Activated CD8-positive, alpha-beta memory T cell treated with anti-CD3 and anti-CD28 coated beads for 48 hours (primary cell): Measurements from ENCODE around the gene HIPK3.
"Not testable (repeated sequence)": the region's sequence is repeated elsewhere in the genome, so short reads cannot be mapped to it uniquely, and the experiment has no call there.

Experiments used
- DNase-seq, 3 experiments: peaks; one replicate each; pipeline ENCODE4 v3.0.0-alpha.2; 2020; ENCODE audit warnings: low read depth in 2 of 3, low spot score in 2 of 3

Gene HIPK3

DNA sequence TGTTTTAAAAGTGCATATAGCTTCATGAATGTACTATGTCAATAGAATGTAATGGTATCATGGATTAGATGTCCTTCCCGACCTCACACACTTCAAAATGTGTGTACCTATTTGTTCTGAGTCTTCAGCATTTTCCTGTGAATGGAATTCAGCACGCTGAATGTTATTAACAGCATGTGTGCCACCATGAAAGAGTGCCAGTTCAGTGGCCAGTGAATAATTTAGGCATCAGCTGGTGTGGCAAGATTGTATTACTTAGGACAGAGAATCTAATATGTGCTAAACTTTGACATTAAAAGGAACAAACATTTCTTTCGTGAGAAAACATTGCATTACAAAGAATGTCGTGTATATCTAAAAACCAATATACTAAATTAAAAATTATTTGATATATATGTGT lies 46.4 kb downstream of the HIPK3 start:
- DNase-seq, result no peak

GRCh38 chr11:33306821-33307220 lies 49.6 kb downstream of the HIPK3 start:
- not testable (repeated sequence) for DNase-seq

DNA sequence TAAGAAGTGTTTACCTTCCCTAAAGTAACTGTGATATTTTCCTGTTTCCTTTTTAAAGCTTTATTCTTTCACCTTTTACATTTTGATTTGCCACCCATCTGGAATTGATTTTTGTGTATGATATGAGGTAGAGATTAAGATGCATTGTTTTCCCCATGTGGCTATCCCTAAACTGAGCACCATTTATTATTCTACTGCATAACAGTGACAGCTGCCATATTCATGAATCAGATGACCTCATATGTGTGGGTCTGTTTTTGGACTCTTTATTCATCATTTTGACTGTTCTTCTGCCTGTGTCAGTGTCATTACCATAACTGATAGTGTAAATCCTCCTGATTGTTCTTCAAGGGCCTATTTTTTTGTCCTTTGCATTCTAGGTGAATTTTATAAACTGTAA lies 50.8 kb downstream of the HIPK3 start:
- no peak for DNase-seq

GRCh38 chr11:33309118-33309517 lies 51.9 kb downstream of the HIPK3 start:
- DNase-seq, result no peak

DNA sequence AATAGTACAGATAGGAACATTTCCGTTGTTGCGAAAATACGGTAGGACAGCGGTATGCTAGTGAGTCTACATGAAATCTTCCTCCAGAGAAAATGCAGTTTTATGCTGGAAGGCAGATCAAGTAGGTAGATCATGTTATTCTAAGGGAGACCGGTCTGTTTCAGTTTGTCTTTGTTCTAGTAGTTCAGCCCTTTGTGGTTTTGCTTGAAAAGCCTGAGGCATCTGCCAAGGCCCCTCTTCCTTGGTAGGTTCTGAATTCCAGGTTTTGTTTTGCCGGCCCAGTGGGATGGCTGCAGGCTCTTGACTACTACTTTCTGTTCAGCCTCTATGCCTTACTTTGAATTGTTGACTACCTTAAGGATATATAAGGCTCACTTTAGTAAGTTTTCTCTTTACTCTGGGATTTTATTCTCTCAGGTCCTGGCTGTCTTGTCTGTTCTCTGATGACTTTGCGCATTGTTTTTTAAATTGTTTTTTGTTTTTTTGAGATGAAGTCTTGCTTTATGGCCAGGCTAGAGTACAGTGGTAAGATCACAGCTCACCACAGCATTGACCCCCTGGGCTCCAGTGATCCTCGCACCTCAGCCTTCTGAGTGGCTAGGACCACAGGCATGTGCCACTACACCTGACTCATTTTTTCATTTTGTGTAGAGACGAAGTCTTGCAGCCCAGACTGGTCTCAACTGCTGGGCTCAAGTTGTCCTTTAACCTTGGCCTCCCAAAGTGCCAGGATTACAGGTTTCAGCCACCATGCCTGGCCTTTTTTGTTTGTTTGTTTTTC lies 53.7 kb downstream of the HIPK3 start:
- DNase-seq, result no peak

- no peak for DNase-seq
Measured at GRCh38 chr11:33311680-33312079, 54.5 kb downstream of the HIPK3 start.

DNA sequence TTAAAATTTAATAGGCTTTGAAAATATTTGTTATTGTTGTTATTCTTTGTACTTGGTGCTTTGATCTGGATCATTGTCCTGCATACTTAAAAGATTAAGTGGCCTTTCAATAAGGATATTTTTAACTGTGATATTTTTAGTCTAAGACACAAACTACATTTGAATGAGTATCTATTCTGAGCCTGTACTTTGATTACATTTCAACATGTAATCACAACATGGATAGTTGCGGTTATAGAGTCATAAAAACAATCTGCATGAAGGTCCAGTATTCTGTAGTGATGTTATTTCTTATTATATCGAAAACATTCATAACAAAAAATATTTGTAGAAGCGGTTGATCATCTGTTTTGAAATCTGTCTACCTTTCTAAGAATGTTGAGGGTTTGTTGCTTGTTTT lies 58.6 kb downstream of the HIPK3 start:
- no peak for DNase-seq

GRCh38 chr11:33317662-33318061 lies 60.5 kb downstream of the HIPK3 start:
- DNase-seq, result no peak

DNA sequence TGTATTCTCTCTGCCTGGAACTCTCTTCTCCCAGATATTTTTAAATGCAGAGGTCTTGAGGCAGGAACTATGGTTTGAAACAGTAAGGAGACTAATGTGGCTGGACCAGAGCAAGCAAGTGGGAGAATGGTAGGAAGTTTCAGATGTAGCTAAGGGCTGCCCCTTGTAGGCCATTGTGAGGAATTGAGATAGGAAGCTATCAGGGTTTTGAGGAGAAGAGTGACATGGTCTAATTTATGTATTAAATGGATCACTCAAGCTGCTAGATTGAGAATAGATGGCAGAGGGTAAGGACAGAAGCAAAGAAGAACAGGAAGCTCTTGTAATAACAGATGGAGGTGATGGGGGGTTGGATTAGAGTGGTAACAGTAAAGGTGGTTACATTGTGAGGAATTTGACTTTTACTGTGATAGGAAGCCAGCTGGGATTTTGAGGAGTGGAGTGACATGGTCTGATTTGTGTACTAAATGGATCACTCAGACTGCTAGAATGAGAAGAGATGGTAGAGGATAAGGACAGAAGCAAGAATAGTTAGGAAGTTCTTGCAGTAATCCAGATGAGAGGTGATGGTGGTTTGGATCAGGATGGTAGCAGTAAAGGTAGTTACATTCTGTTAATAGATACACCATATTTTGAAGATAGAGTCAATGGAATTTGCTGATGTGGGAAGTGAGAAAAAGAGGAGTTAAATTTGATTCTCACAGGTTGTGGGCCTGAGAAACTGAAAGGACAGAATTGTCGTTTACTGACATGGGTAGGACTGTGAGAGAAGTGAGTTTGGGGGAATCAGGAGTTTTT lies 63.0 kb downstream of the HIPK3 start:
- no peak for DNase-seq

- DNase-seq, result no peak
Measured at GRCh38 chr11:33320814-33321330, 63.7 kb downstream of the HIPK3 start.

GRCh38 chr11:33321422-33321821 lies 64.2 kb downstream of the HIPK3 start:
- no peak for DNase-seq

GRCh38 chr11:33323421-33323820 lies 66.2 kb downstream of the HIPK3 start:
- no peak for DNase-seq

DNA sequence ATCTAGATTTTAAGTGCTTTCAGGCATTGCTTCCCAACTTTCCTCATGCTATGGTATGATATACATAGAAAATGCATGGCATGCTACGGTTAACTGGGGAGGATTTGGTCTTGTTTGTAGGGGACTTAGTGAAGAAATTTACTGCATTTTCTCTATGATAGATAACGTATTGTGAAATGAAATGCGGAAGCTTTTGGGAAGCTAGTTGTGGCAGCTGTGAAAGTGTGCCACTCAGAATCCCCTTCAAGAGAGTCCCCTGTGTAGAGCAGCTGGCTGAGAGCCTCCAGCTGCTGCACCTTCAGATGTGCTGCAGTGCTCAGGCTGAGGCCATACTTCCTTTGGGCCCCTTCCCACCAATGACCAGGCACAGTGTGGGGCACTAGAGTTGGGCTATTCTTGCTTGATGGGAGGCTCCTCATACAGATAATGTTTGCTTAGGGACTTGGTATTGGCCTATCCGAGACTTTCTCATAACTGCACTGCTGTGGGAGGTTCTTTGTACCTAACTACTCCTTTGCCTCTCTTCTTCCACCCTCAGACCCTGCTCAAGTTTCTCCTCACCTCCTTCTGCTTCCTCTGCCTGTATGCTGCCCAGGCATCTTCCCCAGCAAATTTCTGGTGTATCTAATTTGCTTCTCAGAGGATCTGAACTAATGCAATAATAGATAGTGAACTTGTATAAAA lies 67.3 kb downstream of the HIPK3 start:
- DNase-seq, result no peak

- no peak for DNase-seq
Measured at GRCh38 chr11:33325451-33325850, 68.3 kb downstream of the HIPK3 start.

GRCh38 chr11:33329705-33330329 lies 72.6 kb downstream of the HIPK3 start:
- no peak for DNase-seq

DNA sequence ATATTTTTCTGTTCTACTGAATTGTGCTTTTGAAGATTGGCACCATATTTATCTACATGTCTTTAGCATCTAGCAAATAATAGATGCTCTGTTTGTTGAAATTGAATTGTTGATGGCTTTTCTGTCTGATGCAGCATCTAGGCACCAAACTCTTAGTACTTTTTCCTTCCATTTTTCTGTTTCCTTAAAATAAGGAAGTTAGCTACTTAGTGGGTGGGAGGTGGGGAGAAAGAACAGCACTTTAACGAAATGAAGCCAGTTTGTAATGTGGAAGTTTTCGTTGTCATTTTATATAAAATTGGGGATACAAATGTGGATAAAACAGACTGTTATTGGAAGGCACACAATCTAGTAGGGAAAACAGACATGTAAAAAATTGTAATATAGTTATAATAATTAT lies 76.6 kb downstream of the HIPK3 start:
- no peak for DNase-seq

DNA sequence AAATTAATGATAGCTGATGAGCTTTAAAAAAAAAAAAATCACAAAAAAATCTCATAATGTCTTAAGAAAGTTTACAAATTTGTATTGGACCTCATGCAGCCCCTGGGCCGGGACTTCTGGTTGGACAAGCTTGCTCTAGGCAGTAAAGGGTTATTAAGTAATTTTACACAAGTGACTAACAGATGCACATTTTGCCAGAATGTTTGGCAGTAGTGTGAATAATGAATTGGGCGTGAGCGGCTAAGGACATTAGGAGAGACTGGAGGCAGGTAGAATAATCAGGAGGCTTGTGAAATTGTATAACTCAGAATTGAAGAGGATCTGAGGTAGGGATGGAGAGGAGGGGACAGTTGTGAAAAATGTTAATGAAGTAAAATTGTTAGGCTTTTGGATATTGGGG lies 77.4 kb downstream of the HIPK3 start:
- no peak for DNase-seq

DNA sequence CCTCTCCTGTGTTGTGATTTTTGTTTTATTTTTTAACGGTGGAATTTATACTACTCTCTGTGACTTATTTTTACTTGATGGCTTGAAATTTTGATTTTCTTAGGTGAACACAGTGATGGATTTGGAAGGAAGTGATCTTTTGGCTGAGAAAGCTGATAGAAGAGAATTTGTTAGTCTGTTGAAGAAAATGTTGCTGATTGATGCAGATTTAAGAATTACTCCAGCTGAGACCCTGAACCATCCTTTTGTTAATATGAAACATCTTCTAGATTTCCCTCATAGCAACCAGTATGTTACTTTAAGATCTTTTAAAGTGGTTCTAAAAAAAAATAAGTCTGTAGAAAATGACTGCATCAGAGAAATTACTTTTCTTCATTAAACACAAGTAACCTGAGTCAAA lies 82.1 kb downstream of the HIPK3 start:
- DNase-seq, result no peak

DNA sequence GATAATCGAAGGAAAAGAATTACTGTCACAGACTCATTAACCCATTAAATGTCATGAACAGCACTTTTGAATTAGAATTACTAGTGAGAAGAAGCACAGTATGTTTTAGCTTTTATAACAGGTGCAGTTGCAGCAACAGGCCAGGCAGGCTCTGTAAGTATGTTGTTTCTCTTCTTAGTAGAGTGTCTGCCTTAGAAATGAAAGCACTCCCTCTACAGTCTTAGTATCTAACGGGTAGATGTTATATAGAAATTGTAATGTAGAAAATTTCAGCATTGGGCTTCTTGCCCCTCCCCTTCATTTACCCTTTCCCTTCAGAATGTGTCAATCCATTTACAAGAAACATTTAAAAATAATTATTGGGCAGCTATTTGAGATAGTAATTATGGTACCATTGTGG lies 87.4 kb downstream of the HIPK3 start:
- DNase-seq, result no peak

DNA sequence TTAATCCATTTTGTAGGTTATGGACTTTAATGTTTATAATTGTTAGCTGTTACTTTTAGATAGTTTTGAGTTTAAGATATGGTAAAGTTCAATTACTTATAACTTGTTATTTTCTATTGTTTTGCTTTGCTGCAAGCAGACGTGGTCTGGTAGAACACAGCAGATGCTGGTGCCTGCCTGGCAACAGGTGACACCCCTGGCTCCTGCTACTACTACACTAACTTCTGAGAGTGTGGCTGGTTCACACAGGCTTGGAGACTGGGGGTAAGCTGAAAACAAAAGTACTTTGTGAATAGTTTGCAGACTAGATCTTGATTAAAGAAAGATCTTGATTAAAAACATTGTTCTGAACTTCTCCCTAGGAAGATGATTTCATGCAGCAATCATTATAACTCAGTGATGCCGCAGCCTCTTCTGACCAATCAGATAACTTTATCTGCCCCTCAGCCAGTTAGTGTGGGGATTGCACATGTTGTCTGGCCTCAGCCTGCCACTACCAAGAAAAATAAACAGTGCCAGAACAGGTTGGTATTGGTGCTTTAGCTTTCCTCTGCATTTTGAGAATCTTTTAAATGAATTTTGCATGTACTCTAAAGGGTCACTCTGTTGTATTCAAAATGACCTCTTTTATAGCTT lies 90.4 kb downstream of the HIPK3 start:
- DNase-seq, result no peak

DNA sequence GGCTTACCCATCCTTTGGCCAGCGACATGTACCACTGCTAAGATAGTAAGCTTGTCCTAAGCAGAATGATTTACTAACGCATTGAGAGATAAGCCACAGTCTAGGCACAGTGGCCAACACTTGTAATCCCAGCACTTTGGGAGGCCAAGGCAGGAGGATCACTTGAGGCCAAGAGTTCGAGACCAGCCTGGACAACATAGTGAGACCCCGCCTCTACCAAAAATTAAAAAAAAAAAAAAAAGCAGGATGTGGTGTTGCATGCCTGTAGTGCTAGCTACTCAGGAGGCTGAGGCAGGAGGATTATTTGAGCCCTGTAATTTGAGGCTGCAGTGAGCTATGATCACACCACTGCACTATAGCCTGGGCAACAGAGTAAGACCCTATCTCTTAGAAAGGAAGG lies 93.1 kb downstream of the HIPK3 start:
- DNase-seq, result no peak
